Stimulated activated CD8-positive, alpha-beta memory T cell treated with anti-CD3 and anti-CD28 coated beads, Interleukin-15, amount 100 ng/mL, for 4 hours (primary cell): ENCODE data around the gene SLC35G4.
"Not testable (repeated sequence)": the region's sequence is repeated elsewhere in the genome, so short reads cannot be mapped to it uniquely, and the experiment has no call there.

Source experiments
- DNase-seq, 2 donors: peaks; one replicate each; pipeline ENCODE4 v3.0.0-alpha.2; 2020; ENCODE audit warnings: low read depth in 2 of 2

The SLC35G4 gene

GRCh38 chr18:11613611-11614010 is 4.2 kb downstream of the SLC35G4 start:
- DNase-seq = not testable (repeated sequence)

- DNase-seq = not testable (repeated sequence)
These were observed 4.6 kb downstream of the SLC35G4 start for GRCh38 chr18:11614042-11614441.

GRCh38 chr18:11614981-11615380 is 5.6 kb downstream of the SLC35G4 start:
- DNase-seq = not testable (repeated sequence)

GRCh38 chr18:11647310-11647709 is 37.9 kb downstream of the SLC35G4 start:
- DNase-seq = not testable (repeated sequence)

- DNase-seq = not testable (repeated sequence)
These were observed 38.4 kb downstream of the SLC35G4 start for GRCh38 chr18:11647804-11648203.

DNA sequence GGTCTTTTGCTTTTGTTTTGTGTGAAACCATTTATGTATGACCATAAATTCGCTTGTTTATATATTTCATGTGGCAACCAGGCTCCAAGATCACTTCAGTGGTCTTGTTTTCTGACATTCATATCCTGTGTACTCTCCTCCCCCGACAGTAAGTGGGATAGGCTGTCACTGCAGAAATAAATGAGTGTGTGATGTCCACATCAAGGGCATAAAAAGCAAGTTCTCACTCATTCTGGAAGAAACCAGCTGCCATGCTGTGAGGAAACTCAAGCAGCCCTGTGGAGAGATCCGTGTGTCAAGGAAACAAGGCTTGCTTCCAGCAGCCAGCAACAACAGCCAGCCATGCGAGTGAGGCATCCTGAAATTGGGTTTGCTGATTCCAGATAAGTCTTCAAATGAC is 40.4 kb downstream of the SLC35G4 start:
- DNase-seq = no peak

DNA sequence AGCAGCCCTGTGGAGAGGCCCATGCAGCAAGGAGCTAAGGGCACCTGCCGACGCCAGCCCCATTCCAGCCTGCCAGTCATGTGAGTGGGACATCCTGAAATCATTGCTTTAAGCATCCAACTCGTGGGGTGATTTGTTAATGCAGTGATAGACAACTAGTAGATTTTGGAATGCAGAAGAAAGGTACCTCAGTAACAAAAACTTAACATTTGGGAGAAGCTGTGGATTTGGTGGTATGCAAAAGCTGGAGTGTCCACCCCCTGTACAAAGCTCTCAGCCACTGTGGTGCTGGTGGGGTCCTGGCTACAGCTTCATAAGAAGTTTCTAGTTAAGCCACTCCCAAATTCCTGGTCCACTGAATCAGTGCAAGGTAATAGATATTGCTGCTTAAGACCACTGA is 42.5 kb downstream of the SLC35G4 start:
- DNase-seq = no peak

DNA sequence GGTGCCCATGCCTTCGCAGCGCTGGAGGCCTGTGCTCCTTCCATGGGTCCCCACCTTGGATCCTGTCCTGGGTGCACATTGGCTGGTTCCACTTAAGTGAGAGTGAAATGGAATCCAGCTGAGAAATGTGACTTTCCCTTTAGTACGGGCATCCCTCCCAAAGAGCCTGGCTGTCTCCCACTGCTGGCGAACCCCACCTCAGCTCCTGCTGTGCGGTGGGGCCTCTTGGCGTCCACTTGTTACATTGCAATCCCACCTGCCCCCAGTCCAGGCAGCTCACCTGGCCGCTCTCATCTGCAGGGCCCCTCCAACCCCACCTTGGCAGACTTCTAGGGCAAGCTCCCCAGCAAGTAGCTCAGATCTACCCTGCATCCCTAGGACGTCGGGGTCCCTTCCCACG is 44.1 kb downstream of the SLC35G4 start:
- no peak for DNase-seq

GRCh38 chr18:11654736-11655605 is 45.6 kb downstream of the SLC35G4 start:
- DNase-seq = no peak

- DNase-seq = no peak
These were observed 46.2 kb downstream of the SLC35G4 start for GRCh38 chr18:11655606-11655932.

DNA sequence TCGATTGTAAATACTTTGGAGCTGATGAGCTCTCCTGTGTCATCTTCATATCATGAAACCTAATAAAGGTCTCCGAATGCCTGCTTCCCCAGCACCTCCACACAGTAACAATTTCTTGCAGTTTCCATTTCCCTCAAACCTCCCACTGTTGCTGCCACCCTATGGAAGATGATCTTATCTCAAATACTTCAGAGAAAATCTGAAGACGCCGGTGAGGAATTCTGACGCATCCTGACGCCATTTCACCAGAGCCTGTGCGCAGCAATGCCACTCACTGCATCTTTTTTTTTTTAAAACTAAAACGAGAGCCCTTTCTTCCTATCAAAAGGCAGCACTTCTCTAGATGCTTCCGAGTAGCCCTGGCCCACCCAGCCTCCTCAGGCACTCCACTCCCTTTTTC is 47.8 kb downstream of the SLC35G4 start:
- DNase-seq = no peak

- no peak for DNase-seq
These were observed 48.2 kb downstream of the SLC35G4 start for GRCh38 chr18:11657554-11657953.

DNA sequence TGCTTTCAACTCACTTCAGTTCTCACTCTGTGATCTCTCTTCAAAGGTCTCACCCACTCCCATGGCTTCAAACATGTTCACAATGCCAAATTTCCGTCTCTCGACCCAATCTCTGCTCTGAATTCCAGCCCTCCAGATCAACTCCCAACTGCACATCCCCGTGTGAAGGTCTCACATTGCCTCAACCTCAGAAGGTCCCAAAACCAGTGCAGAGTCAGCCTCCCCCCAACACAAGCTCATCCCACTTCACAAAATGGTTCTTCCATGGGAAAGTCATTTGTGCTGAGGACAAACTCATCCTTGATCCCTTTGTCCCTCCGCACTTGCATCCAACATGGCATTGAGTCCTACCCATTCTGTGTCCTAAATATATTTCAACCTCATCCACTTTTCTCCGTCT is 48.6 kb downstream of the SLC35G4 start:
- no peak for DNase-seq

DNA sequence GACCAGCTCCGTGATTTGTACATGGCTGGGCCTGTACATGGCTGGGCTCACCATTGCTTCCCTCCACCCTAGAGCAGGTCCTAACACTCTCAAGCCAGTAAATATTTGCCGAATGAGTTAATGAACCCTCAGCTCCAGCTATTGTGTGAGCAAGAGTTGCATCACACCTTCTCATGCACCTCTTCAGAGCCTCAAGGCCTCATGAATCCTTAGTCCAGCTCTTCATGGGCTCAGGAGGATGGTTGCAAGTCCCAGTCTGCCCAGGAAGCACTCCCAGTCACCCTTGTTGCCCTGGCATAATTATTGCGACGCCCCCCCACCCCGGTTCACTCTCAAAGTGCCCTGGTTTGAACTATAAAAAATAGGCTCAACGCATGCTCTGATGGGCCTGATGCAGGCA is 49.6 kb downstream of the SLC35G4 start:
- DNase-seq = no peak
